Right lobe of liver (tissue), 6 donors: Measurements from ENCODE around the gene FAM83D. TPM values are rescaled to one million over a fixed set of nuclear protein-coding genes. Genes with fewer than 3 reads are reported as not detected.

Experiments
- ATAC-seq, 4 donors: fragments of 200-7000 bp; cut with Tn5 transposase; one replicate each; pipeline ENCODE4 v1.9.1; 2020; ENCODE audit warnings: mild to moderate bottlenecking in 4 of 4, moderate library complexity in 4 of 4
- DNase-seq, 3 donors: peaks; one replicate each; pipeline ENCODE4 v3.0.0-alpha.2; 2020
- H3K27ac ChIP-seq, 3 donors: fragments of 200-600 bp; one replicate each; pipeline ENCODE4 v1.8.0; 2022
- H3K27me3 ChIP-seq, 2 donors: fragments of 200-600 bp; one replicate each; pipeline ENCODE4 v1.8.0; 2022
- H3K36me3 ChIP-seq, 4 donors: fragments of 200-600 bp; sonication (generic) in 1 of 4; one replicate each; pipeline versions ENCODE4 v1.5.1 to v1.8.0; 2017 to 2022; ENCODE audit warnings: control low read depth in 1 of 4
- H3K4me1 ChIP-seq, 4 donors: fragments of 200-600 bp; sonication (generic) in 1 of 4; one replicate each; pipeline versions ENCODE4 v1.5.1 to v1.8.0; 2017 to 2022; ENCODE audit warnings: control low read depth in 1 of 4
- H3K4me3 ChIP-seq, 3 donors: fragments of 200-600 bp; one replicate each; pipeline ENCODE4 v1.8.0; 2022
- H3K9me3 ChIP-seq, 4 donors: fragments of 200-600 bp; sonication (generic) in 1 of 4; one replicate each; pipeline versions ENCODE4 v1.5.1 to v1.8.0; 2017 to 2022; ENCODE audit warnings: control low read depth in 1 of 4
- CTCF ChIP-seq, 4 donors: fragments of 200-600 bp in 3 of 4; fragments of 450-650 bp in 1 of 4; IDR thresholded peaks; one replicate each; pipeline versions ENCODE4 v1.5.1 to v1.8.0; 2016 to 2022; ENCODE audit warnings: antibody characterized with exemption in 4 of 4, mild to moderate bottlenecking in 2 of 4
- POLR2A ChIP-seq: fragments of 450-650 bp; IDR thresholded peaks from one replicate; pipeline ENCODE4 v1.6.1; 2017; ENCODE audit warnings: antibody characterized with exemption, mild to moderate bottlenecking
- WGBS: methylation state at CpG from one replicate; pipeline ENCODE4 v1.1.6; 2018; ENCODE audit warnings: low coverage, low lambda C conversion rate; ENCODE audit not compliant: insufficient coverage; ENCODE audit errors: missing lambda C conversion rate; 5-methylcytosine and 5-hydroxymethylcytosine counted together
- intact Hi-C, 2 donors: fragments of 100-400 bp; cut with DNase I; formaldehyde crosslinking; loops; one replicate each; pipeline versions ENCODE4 v1.11.2 to v1.14.1; 2022
- total RNA-seq, 6 experiments: library from RNA; depleted of rRNA in 2 of 6; stranded (reverse); fragments of >200 nt in 2 of 6; fragmentation: NEBNext Ultra II Directional in 3 of 6; extraction: Animal tissue kit (Norgen Biotek cat#: 25700) in 3 of 6; gene quantifications; one replicate each; pipeline versions ENCODE4 v1.1.0 to v1.2.4, GENCODE V29; 2016 to 2023
- donor health status: DM: no; HTN: yes; CAD: no.
- donor health status: DM: no; HTN: no; CAD: no.
- donor health status: DM: no; HTN: no; CAD: no.
- donor health status: DM: no; HTN: yes; CAD: no.
- donor health status: DM: no; HTN: yes; CAD: no.

The FAM83D gene
- total RNA-seq, 6 experiments from 2014 or later = 0.83 to 3.3 (median 1.7) TPM

GRCh38 chr20:38986663-38987062, 60.4 kb downstream of the FAM83D start:
- intact Hi-C loops = no loop called here
- TF ChIP-seq CTCF (IDR thresholded peaks at IDR 0.05) = no peak
- no peak for TF ChIP-seq POLR2A
- H3K27ac ChIP-seq = peak overlapping the region in 1 of 3 donors; percentile 68

GRCh38 chr20:38987777-38988176, 61.6 kb downstream of the FAM83D start:
- WGBS = 80% methylated on average over 4 of the region's 4 CpGs
- peaks cover 0 to 6% (median 3%) of the 10 kb centered on the region in 4 donors for H3K36me3 ChIP-seq
- TF ChIP-seq POLR2A = no peak
- TF ChIP-seq CTCF (IDR thresholded peaks at IDR 0.05) = no peak
- intact Hi-C loops = no loop called here
- H3K4me1 ChIP-seq = peaks cover 0 to 26% (median 8%) of the 10 kb centered on the region in 4 donors
- DNase-seq = no peak
- H3K27me3 ChIP-seq = no peaks in the 10 kb centered on the region
- no peak overlapping the region for H3K27ac ChIP-seq
- no peak overlapping the region for H3K4me3 ChIP-seq
- no peaks in the 10 kb centered on the region for H3K9me3 ChIP-seq
- ATAC-seq = no peak

More at GRCh38 chr20:38986663-38987062, 60.4 kb downstream of the FAM83D start:
- no peak overlapping the region for H3K4me3 ChIP-seq
- no peaks in the 10 kb centered on the region for H3K27me3 ChIP-seq
- peaks cover 0 to 6% (median 3%) of the 10 kb centered on the region in 4 donors for H3K36me3 ChIP-seq
- no peaks in the 10 kb centered on the region for H3K9me3 ChIP-seq
- peaks cover 0 to 21% (median 8%) of the 10 kb centered on the region in 4 donors for H3K4me1 ChIP-seq
- DNase-seq (no peak), ATAC-seq (peak in 1 of 4 donors; percentile 33)
- WGBS = 67% methylated on average over 1 of the region's 2 CpGs

GRCh38 chr20:38990728-38991127, 64.5 kb downstream of the FAM83D start:
- Histone ChIP-seq H3K4me1 (peaks cover 0 to 20% (median 4%) of the 10 kb centered on the region in 4 donors), H3K36me3 (peaks cover 0 to 6% (median 0%) of the 10 kb centered on the region in 4 donors), H3K4me3 (no peak overlapping the region), H3K9me3 (no peaks in the 10 kb centered on the region), H3K27me3 (no peaks in the 10 kb centered on the region), H3K27ac (no peak overlapping the region)
- TF ChIP-seq POLR2A (no peak), CTCF (IDR thresholded peaks at IDR 0.05) (no peak)
- intact Hi-C loops = no loop called here
- 81% methylated on average over 1 of the region's 1 CpG for WGBS
- no peak for DNase-seq
- peak in 1 of 4 donors; percentile 75 for ATAC-seq

GRCh38 chr20:38991814-38992704, 65.8 kb downstream of the FAM83D start:
- intact Hi-C loops = no loop called here
- no peak overlapping the region for H3K4me3 ChIP-seq
- WGBS = 57% methylated on average over 5 of the region's 5 CpGs

More at GRCh38 chr20:38991814-38992704, 65.8 kb downstream of the FAM83D start:
- ATAC-seq (peak in 3 of 4 donors; percentile 47 to 71 (median 58)), DNase-seq (no peak)
- H3K27ac ChIP-seq = no peak overlapping the region
- no peaks in the 10 kb centered on the region for H3K9me3 ChIP-seq
- peaks cover 0 to 13% (median 0%) of the 10 kb centered on the region in 4 donors for H3K4me1 ChIP-seq
- no peaks in the 10 kb centered on the region for H3K27me3 ChIP-seq
- peaks cover 0 to 6% (median 0%) of the 10 kb centered on the region in 4 donors for H3K36me3 ChIP-seq
- TF ChIP-seq POLR2A (no peak), CTCF (IDR thresholded peaks at IDR 0.05) (no peak)
